ENCODE data around the gene ANO2.

- TF ChIP-seq GATA2 (IDR thresholded peaks at IDR 0.05; ENCODE audit: low read depth, low read length): no peak
- no peak for TF ChIP-seq GATA3 (IDR thresholded peaks at IDR 0.05; ENCODE audit: low read depth, low read length)
These were observed 324.2 kb downstream of the ANO2 start for GRCh38 chr12:5620896-5621295.
